ENCODE data around the gene ELOB.

Gene ELOB

GRCh38 chr16:2745116-2745890 is 31.8 kb downstream of the ELOB start:
- no peaks in the 10 kb centered on the region for H3K36me3 ChIP-seq (ENCODE audit: control insufficient read depth, insufficient read depth, low read length)
- H3K79me2 ChIP-seq = no peaks in the 10 kb centered on the region
- H3K4me2 ChIP-seq (ENCODE audit: low read length) = no peak overlapping the region
- no peak overlapping the region for H3K4me3 ChIP-seq (ENCODE audit: low read depth, low read length)
- H3K9me3 ChIP-seq (ENCODE audit: control insufficient read depth, low read length) = no peaks in the 10 kb centered on the region
- no peak overlapping the region for H3K9ac ChIP-seq
- no peak overlapping the region for H3K27ac ChIP-seq
- no peaks in the 10 kb centered on the region for H3K4me1 ChIP-seq
- H3K27me3 ChIP-seq (ENCODE audit: control insufficient read depth, insufficient read depth, low read length) = no peaks in the 10 kb centered on the region
- no peak for TF ChIP-seq CTCF (IDR thresholded peaks at IDR 0.05)
- no peak overlapping the region for H2AFZ ChIP-seq

- H3K9ac ChIP-seq = no peak overlapping the region
- no peak overlapping the region for H2AFZ ChIP-seq
- no peak for TF ChIP-seq CTCF (IDR thresholded peaks at IDR 0.05)
- no peaks in the 10 kb centered on the region for H3K27me3 ChIP-seq (ENCODE audit: control insufficient read depth, insufficient read depth, low read length)
- H3K4me1 ChIP-seq = no peaks in the 10 kb centered on the region
- H3K4me2 ChIP-seq (ENCODE audit: low read length) = no peak overlapping the region
- no peak overlapping the region for H3K27ac ChIP-seq
- no peak overlapping the region for H3K4me3 ChIP-seq (ENCODE audit: low read depth, low read length)
- H3K36me3 ChIP-seq (ENCODE audit: control insufficient read depth, insufficient read depth, low read length) = no peaks in the 10 kb centered on the region
- no peaks in the 10 kb centered on the region for H3K79me2 ChIP-seq
- no peaks in the 10 kb centered on the region for H3K9me3 ChIP-seq (ENCODE audit: control insufficient read depth, low read length)
Observed at GRCh38 chr16:2744711-2745110, 32.4 kb downstream of the ELOB start.

- TF ChIP-seq CTCF (IDR thresholded peaks at IDR 0.05) = no peak
- H2AFZ ChIP-seq = no peak overlapping the region
Observed at GRCh38 chr16:2743007-2743810, 33.9 kb downstream of the ELOB start.

GRCh38 chr16:2742323-2743006 is 34.6 kb downstream of the ELOB start:
- Histone ChIP-seq H3K4me3 (ENCODE audit: low read depth, low read length) (no peak overlapping the region), H3K9me3 (ENCODE audit: control insufficient read depth, low read length) (no peaks in the 10 kb centered on the region), H3K4me2 (ENCODE audit: low read length) (no peak overlapping the region), H3K79me2 (no peaks in the 10 kb centered on the region), H3K36me3 (ENCODE audit: control insufficient read depth, insufficient read depth, low read length) (no peaks in the 10 kb centered on the region), H3K27ac (no peak overlapping the region), H2AFZ (no peak overlapping the region), H3K9ac (no peak overlapping the region), H3K27me3 (ENCODE audit: control insufficient read depth, insufficient read depth, low read length) (no peaks in the 10 kb centered on the region), H3K4me1 (no peaks in the 10 kb centered on the region)
- no peak for TF ChIP-seq CTCF (IDR thresholded peaks at IDR 0.05)

More at GRCh38 chr16:2743007-2743810, 33.9 kb downstream of the ELOB start:
- no peak overlapping the region for H3K4me3 ChIP-seq (ENCODE audit: low read depth, low read length)
- H3K4me2 ChIP-seq (ENCODE audit: low read length) = no peak overlapping the region
- H3K27me3 ChIP-seq (ENCODE audit: control insufficient read depth, insufficient read depth, low read length) = no peaks in the 10 kb centered on the region
- no peaks in the 10 kb centered on the region for H3K9me3 ChIP-seq (ENCODE audit: control insufficient read depth, low read length)
- no peaks in the 10 kb centered on the region for H3K36me3 ChIP-seq (ENCODE audit: control insufficient read depth, insufficient read depth, low read length)
- no peak overlapping the region for H3K27ac ChIP-seq
- no peak overlapping the region for H3K9ac ChIP-seq
- no peaks in the 10 kb centered on the region for H3K79me2 ChIP-seq
- no peaks in the 10 kb centered on the region for H3K4me1 ChIP-seq

Data from parathyroid adenoma (tissue), 2 donors.